Measurements from ENCODE around the gene PRAMEF15. TPM values are rescaled to one million over a fixed set of nuclear protein-coding genes. Genes with fewer than 3 reads are reported as not detected.
A peak's percentile ranks its signal among the peaks of the same experiment; 100 is the strongest.
"Not testable (repeated sequence)": the region's sequence is repeated elsewhere in the genome, so short reads cannot be mapped to it uniquely, and the experiment has no call there.

The PRAMEF15 gene
- total RNA-seq, 1 donor from 2014 or later: not detected

DNA sequence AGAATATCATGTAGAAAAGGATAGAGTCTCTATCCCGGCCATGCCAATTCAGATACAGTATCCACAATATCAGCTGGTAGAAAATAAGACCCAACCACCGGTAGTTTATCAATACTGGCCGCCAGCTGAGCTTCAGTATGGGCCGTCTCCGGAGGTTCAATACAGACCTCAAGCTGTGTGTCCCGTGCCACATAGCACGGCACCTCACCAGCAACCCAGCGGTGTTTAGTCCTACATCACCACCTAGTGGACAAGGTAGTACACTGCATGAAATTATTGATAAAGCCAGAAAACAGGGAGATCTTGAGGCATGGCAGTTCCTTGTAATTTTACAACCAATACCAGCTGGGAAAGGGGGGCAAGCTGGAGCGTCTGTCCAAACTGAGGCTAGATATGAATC is 39.1 kb downstream of the PRAMEF15 start:
- not testable (repeated sequence) for H3K4me3 Mint-ChIP-seq; H3K27ac Mint-ChIP-seq; DNase-seq (ENCODE audit: extremely low spot score, unreplicated experiment); H3K36me3 Mint-ChIP-seq; H3K4me1 Mint-ChIP-seq (ENCODE audit: unreplicated experiment); H3K9me3 Mint-ChIP-seq; H3K27me3 Mint-ChIP-seq
- TF ChIP-seq, protein P1, sequence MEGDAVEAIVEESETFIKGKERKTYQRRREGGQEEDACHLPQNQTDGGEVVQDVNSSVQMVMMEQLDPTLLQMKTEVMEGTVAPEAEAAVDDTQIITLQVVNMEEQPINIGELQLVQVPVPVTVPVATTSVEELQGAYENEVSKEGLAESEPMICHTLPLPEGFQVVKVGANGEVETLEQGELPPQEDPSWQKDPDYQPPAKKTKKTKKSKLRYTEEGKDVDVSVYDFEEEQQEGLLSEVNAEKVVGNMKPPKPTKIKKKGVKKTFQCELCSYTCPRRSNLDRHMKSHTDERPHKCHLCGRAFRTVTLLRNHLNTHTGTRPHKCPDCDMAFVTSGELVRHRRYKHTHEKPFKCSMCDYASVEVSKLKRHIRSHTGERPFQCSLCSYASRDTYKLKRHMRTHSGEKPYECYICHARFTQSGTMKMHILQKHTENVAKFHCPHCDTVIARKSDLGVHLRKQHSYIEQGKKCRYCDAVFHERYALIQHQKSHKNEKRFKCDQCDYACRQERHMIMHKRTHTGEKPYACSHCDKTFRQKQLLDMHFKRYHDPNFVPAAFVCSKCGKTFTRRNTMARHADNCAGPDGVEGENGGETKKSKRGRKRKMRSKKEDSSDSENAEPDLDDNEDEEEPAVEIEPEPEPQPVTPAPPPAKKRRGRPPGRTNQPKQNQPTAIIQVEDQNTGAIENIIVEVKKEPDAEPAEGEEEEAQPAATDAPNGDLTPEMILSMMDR (conservative IDR thresholded peaks at IDR 0.05): peak; percentile 45

DNA sequence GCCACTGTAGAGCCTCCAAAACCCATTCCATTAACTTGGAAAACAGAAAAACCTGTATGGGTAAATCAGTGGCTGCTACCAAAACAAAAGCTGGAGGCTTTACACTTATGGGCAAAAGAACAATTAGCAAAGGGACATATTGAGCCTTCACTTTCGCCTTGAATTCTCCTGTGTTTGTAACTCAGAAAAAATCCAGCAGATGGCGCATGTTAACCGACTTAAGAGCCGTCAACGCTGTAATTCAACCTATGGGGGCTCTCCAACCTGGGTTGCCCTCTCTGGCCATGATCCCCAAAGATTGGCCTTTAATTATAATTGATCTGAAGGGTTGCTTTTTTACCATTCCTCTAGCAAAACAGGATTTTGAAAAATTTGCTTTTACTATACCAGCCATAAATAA is 41.4 kb downstream of the PRAMEF15 start:
- H3K36me3 Mint-ChIP-seq; H3K27me3 Mint-ChIP-seq; H3K4me1 Mint-ChIP-seq (ENCODE audit: unreplicated experiment); H3K9me3 Mint-ChIP-seq; DNase-seq (ENCODE audit: extremely low spot score, unreplicated experiment); H3K4me3 Mint-ChIP-seq; H3K27ac Mint-ChIP-seq: not testable (repeated sequence)
- TF ChIP-seq, protein P1 (conservative IDR thresholded peaks at IDR 0.05): peak; percentile 77

DNA sequence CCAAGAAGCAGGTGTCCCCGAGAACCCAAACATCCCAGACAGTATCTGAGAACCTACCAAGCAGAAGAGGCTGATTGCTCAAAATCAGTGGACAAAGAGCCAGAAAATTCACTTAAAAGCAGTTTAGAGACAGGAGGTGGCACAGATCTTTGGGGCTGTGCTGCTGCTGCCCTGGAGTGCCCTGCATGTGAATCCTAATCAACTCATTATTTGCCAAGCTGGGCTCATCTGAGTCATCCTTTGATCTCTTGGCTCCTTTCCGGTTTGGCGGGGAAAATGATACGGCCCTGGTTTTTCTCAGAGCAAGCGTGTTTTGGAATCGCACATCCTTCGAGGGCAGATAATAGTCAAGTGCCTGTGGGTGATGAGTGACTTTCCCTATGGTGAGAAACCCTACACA is 47.0 kb downstream of the PRAMEF15 start:
- H3K36me3 Mint-ChIP-seq; H3K4me1 Mint-ChIP-seq (ENCODE audit: unreplicated experiment); H3K27me3 Mint-ChIP-seq; H3K27ac Mint-ChIP-seq; H3K9me3 Mint-ChIP-seq; H3K4me3 Mint-ChIP-seq; DNase-seq (ENCODE audit: extremely low spot score, unreplicated experiment): not testable (repeated sequence)

DNA sequence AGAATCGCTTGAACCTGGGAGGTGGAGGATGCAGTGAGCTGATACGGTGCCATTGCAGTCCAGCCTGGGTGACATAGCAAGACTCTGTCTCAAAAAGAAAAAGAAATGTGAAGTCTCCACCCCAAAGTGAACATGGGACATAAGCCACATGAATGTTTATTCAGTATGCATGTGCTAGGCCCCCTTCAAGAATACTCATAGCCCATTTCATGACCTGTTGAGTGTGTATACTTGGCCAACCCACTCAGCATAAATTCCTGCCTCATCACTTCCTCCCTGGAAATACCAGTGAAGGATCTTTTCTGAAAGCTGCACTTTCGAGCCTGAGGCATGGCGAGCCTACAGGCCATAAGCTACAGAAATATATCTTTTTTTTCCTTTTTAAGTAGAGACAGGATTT is 49.5 kb downstream of the PRAMEF15 start:
- not testable (repeated sequence) for DNase-seq (ENCODE audit: extremely low spot score, unreplicated experiment); H3K27ac Mint-ChIP-seq; H3K4me3 Mint-ChIP-seq; H3K9me3 Mint-ChIP-seq; H3K27me3 Mint-ChIP-seq; H3K4me1 Mint-ChIP-seq (ENCODE audit: unreplicated experiment); H3K36me3 Mint-ChIP-seq

DNA sequence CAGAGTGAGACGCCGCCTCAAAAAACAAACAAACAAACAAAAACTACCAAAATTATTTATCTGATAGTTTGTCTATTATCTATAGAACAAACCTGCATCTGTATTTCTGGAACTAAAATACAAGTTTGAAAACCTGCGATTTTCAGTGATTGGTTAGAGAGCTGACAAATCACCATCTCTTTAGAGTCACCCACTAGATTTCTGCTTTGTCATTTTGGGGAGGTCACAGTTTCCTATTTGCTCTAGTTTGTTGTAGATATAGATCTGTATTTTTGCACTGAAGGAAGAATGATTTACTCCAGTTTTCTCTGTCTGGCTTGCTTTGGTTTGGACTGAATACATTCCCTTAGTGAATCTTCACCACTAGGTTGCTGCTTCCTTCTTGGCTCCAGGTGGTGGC is 51.2 kb downstream of the PRAMEF15 start:
- H3K27ac Mint-ChIP-seq; DNase-seq (ENCODE audit: extremely low spot score, unreplicated experiment); H3K4me3 Mint-ChIP-seq; H3K9me3 Mint-ChIP-seq; H3K4me1 Mint-ChIP-seq (ENCODE audit: unreplicated experiment); H3K36me3 Mint-ChIP-seq; H3K27me3 Mint-ChIP-seq: not testable (repeated sequence)

DNA sequence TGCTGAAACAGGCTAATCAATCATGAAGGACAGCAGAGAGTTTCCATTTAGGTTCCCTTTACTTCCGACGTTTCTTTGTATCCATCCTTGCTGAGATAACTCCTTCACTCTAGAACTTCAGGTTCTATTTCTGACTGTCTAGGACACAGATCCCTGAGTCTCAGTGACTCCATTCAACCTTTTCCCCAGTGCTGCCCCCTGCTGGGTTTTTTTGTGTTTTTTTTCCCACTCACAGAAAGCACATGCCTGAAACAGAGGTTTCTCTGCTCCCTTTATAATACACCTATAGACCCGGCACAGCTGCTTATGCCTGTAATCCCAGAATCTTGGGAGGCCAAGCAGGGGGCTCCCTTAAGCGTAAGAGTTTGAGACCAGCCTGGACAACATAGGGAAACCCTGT is 53.2 kb downstream of the PRAMEF15 start:
- H3K27me3 Mint-ChIP-seq; H3K36me3 Mint-ChIP-seq; DNase-seq (ENCODE audit: extremely low spot score, unreplicated experiment); H3K27ac Mint-ChIP-seq; H3K4me3 Mint-ChIP-seq; H3K9me3 Mint-ChIP-seq; H3K4me1 Mint-ChIP-seq (ENCODE audit: unreplicated experiment): not testable (repeated sequence)

Other genes starting within 250 kb of the PRAMEF15 start
- gene PRAMEF25, start 244.8 kb upstream of the PRAMEF15 start, total RNA-seq (ENCODE audit: low replicate concordance): not detected in 2 replicates
- gene HNRNPCL2, start 198.7 kb upstream of the PRAMEF15 start, total RNA-seq (ENCODE audit: low replicate concordance): not detected in 2 replicates
- gene PRAMEF26, start 159.6 kb upstream of the PRAMEF15 start, total RNA-seq (ENCODE audit: low replicate concordance): not detected in 2 replicates
- not detected in 2 replicates for gene HNRNPCL4, start 149.9 kb upstream of the PRAMEF15 start, total RNA-seq (ENCODE audit: low replicate concordance)
- gene PRAMEF9, start 143.7 kb upstream of the PRAMEF15 start, total RNA-seq (ENCODE audit: low replicate concordance): not detected in 2 replicates
- gene PRAMEF13, start 114.2 kb upstream of the PRAMEF15 start, total RNA-seq (ENCODE audit: low replicate concordance): not detected in 2 replicates
- not detected in 2 replicates for gene PRAMEF18, start 89.4 kb upstream of the PRAMEF15 start, total RNA-seq (ENCODE audit: low replicate concordance)
- gene PRAMEF5, start 61.4 kb upstream of the PRAMEF15 start, total RNA-seq (ENCODE audit: low replicate concordance): not detected in 2 replicates
- gene PRAMEF8, start 30.4 kb upstream of the PRAMEF15 start, total RNA-seq (ENCODE audit: low replicate concordance): not detected in 2 replicates
- gene PRAMEF33, start 12.0 kb upstream of the PRAMEF15 start, total RNA-seq (ENCODE audit: low replicate concordance): not detected in 2 replicates
- gene PRAMEF14, start 31.6 kb downstream of the PRAMEF15 start, total RNA-seq (ENCODE audit: low replicate concordance): not detected in 2 replicates
- gene PRAMEF19, start 56.4 kb downstream of the PRAMEF15 start, total RNA-seq (ENCODE audit: low replicate concordance): not detected in 2 replicates
- gene PRAMEF17, start 74.1 kb downstream of the PRAMEF15 start, total RNA-seq (ENCODE audit: low replicate concordance): not detected in 2 replicates
- not detected in 2 replicates for gene PRAMEF20, start 94.9 kb downstream of the PRAMEF15 start, total RNA-seq (ENCODE audit: low replicate concordance)
- gene LRRC38, start 198.4 kb downstream of the PRAMEF15 start, total RNA-seq (ENCODE audit: low replicate concordance): 1.0 and 2.6 TPM in 2 replicates

Measured in type B pancreatic cell (in vitro differentiated cells).